RKO (cell line): ENCODE measurements around the gene PSMF1.

Experiments used
- DNase-seq: peaks from one replicate; pipeline ENCODE4 v3.0.0-alpha.2; 2016; ENCODE audit warnings: low spot score

The PSMF1 gene

DNA sequence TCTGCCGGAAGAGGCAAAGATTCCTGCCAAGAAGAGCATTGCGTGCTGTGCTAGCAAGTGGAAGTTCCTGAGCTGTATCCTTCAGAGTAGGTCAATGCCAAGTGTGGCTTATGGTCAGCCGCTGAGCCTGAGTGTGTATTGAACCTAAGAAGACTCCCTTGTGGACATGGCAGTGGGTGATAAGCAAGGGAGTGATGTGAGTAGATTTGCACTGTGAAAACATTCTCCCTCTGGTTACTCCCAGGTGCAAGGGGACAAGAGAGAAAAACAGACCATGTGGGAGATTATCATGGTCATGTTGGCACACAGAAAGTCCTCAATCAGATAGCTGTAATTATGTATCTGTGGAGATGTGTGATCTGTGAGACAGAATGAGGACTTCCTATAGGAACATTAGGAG, 72.4 kb downstream of the PSMF1 start:
- DNase-seq: no peak

- DNase-seq: no peak
Measured at GRCh38 chr20:1191299-1191698, 72.9 kb downstream of the PSMF1 start.

DNA sequence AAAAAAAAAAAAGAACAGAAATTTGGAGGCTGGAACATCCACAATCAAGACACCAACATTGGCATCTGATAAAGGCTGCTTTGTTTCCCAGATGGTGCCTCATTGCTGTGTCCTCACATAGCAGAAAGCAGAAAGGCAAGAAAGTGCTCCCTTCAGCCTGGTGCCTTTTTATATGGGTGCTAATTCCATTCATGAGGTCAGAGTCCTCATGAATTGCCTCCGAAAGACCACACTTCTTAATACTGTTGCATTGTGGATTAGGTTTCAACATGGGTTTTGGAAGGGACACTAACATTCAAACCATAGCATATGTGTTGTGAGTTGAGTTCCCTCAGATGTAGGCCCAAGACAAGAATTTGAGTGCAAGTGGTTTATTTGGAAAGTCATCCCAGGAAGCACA, 76.8 kb downstream of the PSMF1 start:
- DNase-seq: no peak

GRCh38 chr20:1196634-1197033, 78.2 kb downstream of the PSMF1 start:
- no peak for DNase-seq

DNA sequence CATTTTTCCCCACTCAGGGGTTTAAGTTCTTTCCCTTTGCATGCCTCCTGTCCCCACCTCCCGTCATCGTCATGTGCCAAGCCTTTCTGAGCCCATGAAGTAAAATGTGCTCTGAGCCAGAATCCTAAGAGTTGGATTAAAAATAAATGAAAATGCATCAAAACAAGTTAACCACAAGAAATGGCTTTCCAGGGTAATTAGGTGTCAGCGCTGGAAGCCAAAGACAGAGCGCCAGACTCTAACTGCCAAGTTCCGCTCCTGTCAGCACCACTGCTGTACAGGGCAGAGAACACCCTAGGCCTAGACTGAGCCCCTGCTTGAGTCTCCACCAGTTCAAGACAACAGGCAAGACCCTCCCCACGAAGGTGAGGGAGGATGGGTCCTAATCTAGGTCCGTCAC, 79.4 kb downstream of the PSMF1 start:
- DNase-seq: no peak

DNA sequence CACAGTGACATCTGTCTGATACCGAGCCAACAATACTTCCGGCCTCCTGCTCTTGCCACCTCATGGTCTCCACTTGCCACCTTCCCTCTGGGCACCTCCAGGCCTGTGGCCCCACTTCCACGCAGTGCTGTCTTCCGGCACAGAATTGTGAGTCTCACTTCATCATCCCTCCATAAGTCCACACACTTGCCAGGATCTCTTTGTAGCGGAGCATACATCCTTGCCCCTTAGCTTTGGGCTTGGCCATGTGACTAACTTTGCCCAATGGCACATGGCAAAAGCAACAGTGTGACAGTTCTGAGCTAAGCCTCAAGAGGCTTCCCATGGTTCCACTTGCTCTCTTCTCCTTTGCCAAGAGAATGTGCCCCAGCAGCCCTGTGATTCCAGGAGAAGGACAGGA, 80.3 kb downstream of the PSMF1 start:
- DNase-seq: no peak

DNA sequence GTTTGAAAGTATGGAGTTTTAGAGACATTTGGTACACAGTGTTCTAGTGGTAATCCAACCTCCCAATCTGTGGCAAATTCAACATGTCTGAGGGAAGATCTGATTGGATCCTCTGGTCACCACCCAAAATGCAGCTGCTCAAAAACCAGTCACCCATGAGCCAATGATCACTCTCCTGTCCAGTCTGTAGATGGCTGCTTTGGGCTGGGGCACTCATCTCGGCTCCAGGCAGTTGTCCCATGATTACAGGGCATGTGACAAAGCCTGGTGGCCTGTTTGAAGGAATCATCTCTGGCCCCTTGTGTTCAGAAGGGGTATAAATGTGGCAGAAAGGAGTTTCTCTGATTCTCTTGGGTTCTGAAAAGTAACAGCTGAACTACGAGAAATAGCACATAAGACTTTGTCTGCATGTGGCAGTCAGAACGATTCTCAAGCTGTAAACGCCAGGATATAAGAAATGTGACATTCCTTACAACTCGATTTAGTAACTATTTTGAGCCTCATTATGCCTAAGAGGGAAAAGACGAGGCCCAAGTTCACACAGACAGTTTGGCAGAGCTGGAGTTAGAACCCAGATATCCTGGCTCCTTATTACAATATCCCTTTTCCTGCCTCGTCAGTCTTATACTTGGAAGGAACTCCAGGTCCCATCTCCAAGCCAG, 80.9 kb downstream of the PSMF1 start:
- no peak for DNase-seq

DNA sequence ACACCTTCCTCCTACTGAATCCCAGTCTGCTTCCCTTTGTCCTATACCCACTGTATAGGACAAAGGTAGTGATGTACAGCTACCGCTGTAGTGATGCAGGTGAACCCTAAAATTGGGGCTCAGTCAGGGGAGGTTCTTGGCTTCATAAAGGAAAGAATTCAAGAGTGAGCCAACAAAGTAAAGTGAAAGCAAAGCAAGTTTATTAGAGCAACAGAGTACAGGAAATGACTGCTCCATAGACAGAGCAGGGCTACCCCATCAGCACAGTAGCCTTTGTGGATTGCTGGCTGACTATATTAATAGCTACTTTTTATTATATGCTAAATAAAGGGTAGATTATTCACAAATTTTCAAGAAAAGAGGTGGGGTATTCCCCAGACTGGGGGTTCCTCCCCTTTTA, 81.6 kb downstream of the PSMF1 start:
- no peak for DNase-seq

- no peak for DNase-seq
Measured at GRCh38 chr20:1202762-1203504, 84.5 kb downstream of the PSMF1 start, which contains the start of gene C20orf202. C20orf202 (plus strand) TSS chr20:1203454; CDS start chr20:1203586, 132 bp downstream.

- DNase-seq: no peak
Measured at GRCh38 chr20:1203630-1204029, 85.2 kb downstream of the PSMF1 start.

- no peak for DNase-seq
Measured at GRCh38 chr20:1204113-1204512, 85.7 kb downstream of the PSMF1 start.

DNA sequence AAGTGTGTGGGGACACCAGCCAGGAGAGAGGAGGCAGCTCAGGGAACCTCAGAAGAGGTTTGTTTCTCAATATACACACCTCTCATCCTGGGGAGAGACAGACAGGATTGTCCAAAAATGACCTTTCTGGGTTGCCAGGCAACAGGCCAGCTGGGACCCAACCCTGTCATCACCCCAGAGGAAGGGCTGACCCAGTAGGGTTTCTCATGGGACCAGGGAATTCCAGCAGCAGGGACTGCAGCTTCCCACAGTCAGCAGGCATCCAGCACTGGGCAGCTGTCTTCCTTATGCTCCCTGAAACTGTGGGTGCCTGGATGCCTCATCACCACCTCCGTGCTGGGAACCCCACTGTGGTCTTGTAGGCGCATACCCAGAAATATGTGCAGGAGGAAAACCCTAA, 86.2 kb downstream of the PSMF1 start:
- DNase-seq: no peak

DNA sequence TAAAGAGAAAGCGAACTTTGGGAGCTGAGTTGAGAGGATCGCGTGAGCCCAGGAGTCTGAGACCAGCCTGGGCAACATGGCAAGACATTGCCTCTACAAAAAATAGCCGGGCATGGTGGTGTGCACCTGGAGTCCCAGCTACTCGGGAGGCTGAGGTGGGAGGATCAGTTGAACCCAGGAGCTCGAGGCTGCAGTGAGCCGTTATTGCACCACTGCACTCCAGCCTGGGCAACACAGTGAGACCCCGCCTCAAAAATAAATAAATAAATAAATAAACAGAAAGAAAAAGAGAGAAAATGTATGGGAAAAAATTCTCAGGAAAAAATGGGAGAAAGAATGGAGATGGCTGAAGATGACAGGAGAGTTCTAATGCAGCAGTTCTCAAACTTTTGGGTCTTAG, 87.4 kb downstream of the PSMF1 start:
- DNase-seq: no peak

- DNase-seq: no peak
Measured at GRCh38 chr20:1206366-1207148, 88.2 kb downstream of the PSMF1 start.

DNA sequence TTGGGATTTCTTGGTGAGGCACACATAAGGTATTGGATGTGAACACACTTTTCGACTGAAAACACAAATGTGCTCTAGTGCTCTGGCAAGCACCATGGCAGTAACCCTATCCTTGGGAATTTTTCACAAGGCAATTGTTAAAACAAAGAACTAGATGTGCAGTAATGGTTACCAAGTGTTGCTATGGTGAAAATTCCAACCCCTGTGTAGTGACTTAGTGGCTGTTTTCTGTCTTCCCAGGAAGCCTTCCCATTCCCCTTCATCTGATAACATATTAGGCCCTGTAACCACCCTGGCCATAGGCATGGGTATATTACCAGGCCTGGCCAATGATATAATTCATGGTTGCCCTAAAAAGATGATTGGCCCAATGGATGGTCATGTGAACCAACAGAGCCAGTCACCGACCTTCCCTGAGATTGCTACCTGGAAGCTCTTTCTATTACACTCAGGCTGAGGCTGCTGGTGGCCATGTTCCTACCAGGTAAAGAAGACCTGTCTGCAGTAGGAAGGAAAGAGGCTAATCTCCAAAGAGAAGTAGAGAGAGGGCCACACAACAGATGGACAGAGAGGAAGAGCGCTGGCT, 89.0 kb downstream of the PSMF1 start:
- DNase-seq: no peak

GRCh38 chr20:1209447-1210387, 91.3 kb downstream of the PSMF1 start:
- DNase-seq: no peak

DNA sequence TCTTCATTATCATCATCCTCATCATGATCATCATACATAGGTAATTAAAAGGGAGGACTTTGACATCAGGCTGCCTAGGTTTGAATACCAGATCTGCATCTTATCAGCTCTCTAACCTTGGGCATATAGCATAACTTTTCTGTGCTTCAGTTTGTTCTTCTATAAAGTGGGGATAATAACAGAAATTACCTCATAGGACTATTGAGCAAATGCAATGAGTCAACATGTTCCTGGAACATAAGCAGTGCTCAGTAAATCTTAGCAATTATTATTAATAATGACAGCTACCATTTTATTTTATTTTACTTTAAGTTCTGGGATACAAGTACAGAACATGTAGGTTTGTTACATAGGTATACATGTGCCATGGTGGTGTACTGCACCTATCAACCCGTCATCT, 92.1 kb downstream of the PSMF1 start:
- DNase-seq: no peak

DNA sequence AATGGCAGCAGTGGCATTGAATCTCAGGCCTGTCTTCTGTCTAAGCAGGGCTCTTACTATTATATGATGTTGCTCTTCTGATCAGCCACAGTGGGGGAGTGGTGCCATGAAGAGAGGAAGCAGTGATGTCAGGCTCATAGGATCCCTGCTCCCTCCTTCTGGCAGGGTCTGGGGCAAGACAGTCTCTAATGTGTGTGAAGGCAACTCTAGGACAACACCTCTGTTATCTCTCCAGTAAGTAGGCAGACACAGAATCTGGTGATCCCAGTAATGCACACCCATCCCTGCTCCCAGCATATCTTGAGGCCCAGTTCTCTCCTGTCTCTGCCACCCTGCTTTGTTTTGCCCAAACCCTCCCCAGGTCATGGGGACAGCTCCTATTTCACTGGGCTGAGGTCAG, 93.6 kb downstream of the PSMF1 start:
- no peak for DNase-seq

DNA sequence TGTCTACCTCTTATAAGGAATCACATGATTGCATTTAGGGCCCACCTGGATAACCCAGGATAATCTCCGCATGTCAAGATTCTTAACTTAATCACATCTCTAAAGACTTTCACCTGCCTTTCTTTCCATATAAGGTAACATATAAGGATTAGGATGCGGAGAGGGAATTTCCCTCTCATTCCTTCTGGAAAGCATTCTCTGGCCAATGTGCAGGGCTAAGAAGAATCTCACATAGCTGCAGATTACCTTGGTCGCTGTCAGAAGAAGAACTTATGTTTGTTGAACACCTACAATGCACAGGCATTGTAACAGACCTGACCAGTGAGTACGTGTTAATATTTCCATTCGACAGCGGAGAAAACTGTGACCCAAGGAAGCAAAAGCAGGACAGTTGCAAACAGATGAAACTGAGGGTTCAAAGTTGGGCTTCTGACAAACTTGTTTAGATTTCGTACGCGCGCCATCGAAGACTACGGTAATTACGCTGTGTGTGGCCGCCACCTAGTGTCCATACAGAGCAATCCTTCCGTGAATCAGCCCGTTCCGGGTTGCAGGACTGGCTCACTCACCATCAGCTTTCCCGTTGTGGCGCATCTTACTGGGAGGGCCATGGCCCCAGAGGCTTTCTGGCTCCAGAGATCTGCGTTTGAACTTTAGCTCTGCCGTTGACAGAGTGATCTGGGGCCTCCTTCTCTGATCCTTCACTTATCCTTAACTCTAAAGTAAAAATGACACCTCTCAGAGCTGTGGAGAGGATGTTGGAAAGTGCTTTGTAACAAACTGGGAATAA, 94.4 kb downstream of the PSMF1 start:
- DNase-seq: peak; percentile 90

DNA sequence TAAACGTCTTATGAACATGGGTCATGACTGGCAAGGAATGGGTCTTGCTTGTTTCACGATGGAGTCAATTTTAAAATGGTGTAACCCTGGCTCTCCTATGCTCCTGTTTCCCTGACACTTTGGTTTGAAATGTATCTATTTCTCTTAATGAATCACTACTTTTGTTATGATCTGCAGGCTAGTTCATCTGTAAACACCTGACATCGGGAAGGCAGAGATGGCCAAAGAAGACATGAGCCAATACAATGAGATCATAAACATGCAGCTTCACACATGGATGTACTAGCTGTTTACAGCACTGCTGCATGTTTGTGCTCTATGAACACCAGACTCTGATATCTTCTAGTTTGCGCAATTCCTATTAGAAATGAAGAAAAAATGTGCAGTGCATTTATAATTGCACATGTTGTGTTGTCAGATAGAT, 96.4 kb downstream of the PSMF1 start:
- DNase-seq: no peak
